NCI-H1930 (cell line): Measurements from ENCODE around the gene EXOC4.
"Not testable (repeated sequence)": the region's sequence is repeated elsewhere in the genome, so short reads cannot be mapped to it uniquely, and the experiment has no call there.

Experiments used
- DNase-seq, 2 experiments: peaks; one replicate each; lab custom pipeline; 2025; lab: John Stamatoyannopoulos, UW

EXOC4 gene

DNA sequence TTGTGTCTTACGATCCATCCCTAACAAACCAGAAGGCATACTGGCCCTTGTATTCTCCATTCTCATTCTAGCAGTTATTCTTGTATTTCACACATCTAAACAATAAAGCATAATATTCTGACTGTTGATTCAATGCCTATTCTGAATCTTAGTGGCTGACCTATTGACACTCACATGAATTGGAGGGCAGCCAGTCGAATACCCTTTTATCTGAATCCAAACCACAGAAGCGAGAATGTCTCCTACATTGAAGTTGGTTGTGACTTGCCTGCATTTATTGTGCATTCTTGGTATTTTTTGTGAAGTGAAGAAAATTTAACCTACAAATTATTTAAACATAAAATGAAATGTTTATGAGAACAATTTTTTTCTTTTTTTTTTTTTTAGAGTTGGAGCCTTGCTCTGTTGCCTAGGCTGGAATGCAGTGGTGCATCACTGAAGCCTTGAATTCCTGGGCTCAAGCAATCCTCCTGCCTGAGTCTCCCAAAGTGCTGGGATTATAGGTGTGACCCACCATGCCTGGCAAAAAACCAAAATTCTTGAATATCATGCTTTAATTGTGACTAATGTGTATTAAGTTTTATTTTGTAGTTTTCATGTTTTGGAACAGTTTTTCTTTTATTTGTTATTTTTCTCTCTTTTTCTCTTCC is 22.7 kb downstream of the EXOC4 start:
- no peak for DNase-seq

DNA sequence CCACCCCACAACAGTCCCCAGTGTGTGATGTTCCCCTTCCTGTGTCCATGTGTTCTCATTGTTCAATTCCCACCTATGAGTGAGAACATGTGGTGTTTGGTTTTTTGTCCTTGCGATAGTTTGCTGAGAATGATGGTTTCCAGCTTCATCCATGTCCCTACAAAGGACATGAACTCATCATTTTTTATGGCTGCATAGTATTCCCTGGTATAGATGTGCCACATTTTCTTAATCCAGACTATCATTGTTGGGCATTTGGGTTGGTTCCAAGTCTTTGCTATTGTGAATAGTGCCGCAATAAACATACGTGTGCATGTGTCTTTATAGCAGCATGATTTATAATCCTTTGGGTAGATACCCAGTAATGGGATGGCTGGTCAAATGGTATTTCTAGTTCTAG is 26.1 kb downstream of the EXOC4 start:
- DNase-seq, result not testable (repeated sequence)

DNA sequence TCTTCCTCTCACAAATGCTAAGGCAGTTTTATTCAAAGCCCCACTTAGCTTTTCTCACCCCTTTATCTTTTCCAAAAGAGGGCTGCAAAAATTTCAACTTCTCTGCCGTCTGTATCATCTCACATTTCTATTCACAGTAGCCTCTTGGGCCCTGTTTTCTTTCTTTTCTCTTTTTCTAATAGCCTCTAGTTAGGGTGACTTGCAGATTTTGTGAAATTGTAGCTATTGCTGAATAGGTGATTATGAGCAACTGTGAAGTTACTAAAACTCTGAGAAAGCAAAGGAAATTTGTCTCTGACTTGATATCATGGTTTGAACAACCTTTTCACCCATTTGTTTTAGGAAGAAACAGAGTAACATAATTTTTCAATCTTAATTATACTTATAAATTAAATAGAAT is 29.2 kb downstream of the EXOC4 start:
- no peak for DNase-seq

DNA sequence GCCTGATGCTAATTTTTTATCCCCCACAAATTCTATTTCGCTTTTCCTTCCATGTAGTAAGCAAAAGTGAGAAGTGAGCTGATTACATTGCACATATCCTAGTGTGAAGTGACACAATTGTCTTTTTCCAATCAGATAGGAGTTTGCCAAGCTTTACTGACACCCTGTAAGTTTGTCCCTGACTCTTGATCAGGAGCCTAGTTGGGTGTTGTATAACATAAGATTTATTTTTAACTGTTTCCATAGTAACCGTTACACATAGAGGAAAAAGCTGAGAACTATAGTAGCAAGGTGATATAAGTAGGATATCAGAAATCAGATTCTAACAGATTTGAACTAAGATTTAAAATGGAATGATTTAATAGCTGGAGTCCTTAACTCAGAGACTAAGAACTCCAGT is 31.2 kb downstream of the EXOC4 start:
- DNase-seq, result no peak

DNA sequence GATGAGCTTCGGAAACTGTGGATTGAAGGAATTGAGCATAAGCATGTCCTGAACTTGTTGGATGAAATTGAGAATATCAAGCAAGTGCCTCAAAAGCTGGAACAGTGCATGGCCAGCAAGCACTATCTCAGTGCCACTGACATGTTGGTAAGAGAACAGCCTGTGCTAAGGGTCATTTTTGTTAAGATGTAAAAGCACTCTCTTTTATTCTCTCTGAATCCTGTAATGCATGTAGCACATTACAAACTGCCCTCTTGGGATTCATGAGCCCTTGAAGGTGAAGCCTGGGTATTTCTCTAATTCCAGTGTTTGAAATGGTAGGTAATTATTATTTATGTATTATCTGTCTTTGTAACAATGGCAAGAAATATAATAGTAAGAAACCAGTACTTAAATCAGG is 36.1 kb downstream of the EXOC4 start:
- no peak for DNase-seq

DNA sequence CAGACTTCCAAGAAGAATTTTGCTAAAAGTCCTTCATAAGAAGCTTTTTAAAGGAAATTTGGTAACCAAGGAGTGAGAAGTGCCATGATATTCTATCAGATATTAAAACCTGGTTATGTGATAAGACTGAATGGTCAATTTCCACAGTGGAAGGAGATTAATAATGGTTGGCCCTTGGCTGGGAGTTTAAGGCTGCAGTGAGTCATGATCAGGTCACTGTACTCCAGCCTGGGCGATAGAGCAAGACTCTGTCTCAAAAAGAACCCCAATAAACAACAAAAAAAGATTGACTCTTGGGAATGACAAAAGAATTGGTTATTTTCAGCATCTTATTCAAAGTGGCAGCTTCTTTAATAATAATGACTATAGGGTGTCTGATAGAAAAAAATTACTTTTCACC is 37.2 kb downstream of the EXOC4 start:
- DNase-seq, result no peak

DNA sequence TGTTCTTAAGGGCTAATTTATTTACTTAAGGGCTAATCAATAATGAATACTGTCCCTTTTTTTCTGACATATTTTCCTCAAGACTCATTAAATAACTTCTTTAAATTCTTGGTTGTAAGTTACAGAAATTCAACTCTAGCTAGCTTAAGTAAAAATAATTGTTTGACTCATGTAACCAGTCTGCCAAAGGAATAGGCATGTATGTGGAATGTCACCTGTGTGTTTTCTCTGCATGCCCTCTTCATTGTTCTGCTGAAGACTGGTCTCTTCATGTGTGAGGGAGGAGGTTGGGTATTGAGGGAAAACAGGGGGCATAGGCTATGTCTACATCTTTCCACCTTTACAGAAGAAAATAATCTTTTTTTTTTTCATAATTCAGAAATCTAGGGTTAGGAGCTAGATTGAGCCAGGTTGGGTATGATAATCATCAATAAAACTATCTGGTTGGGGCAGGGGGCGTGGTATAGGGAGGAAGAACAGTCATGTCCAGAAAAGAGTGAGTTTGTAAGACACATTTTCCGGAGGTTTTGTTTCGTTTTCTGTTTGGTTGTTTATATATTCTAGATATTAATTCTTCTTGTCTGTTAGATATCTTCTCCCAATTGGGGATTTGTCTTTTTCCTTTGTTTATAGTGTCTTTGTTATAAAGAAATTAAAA is 37.9 kb downstream of the EXOC4 start:
- no peak for DNase-seq

DNA sequence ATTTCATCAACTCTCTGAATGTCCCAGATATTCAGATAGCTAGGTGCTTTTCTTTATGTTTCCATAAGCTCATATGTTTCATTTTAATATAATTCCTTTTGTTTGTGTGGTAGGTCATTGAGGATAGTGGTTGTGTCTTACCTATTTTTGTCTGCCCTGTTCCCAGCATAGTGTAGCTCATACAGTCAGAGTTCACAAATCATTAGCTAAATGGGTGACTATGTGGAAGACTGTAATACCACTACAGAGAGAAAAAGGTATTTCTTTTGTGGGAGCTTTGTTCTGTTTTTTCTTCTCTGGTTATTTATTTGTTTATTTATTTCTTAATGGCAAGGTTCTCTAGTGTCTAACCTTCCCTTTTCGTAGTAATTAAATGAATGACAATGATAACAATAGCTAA is 39.8 kb downstream of the EXOC4 start:
- no peak for DNase-seq

DNA sequence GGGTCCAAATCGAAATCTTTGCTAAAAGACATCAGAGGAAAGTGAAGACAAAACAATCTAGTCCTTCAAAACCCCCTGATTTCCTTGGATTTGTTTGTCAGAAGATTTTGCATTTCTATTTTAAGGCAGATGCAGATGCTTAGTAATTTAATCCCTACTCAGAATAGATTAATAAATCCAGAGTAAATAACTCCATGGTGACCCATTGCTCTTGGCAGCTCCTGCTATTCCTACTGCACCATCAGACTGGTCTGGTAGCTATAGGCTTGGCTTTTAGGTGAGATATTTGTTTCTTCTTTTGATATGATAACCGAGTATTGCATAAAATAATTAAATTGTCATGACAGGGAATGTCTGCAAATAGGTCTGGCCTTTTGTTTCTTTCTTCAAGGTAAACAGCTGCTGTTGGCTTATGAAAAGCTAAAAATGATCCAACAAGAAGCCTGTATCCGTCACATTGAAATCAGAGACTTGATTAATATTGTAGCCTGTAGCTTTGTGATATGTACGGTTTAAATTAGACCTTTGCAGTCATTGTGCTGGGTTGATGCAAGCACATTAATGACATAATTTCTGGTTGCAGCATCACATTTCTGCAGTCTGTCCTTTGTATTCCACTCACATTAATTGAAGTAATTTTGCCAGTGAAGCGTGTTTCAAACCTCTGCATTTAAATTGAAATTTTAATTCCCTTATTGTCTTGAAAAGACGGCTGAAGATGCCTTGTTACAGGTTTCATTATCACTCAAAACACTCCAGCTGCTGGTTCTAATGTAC is 40.7 kb downstream of the EXOC4 start:
- no peak for DNase-seq

DNA sequence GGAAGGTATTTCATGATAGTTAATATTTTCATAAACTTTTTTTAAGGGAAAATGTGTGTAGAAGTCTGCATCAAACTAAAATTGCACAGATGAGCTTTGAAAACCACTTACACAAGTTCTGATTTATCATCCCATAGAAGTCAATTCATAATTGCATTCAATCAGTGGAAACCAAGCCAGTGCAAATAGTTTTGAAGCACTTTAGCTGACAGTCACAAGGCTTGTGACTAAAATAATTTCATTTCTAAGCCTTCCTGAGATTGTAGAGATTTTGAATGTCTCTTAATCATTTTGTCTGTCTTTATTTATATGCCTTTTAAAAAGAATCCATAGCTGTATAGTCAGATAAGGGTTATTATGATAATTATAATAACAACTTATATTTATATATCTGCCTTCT is 41.4 kb downstream of the EXOC4 start:
- no peak for DNase-seq

DNA sequence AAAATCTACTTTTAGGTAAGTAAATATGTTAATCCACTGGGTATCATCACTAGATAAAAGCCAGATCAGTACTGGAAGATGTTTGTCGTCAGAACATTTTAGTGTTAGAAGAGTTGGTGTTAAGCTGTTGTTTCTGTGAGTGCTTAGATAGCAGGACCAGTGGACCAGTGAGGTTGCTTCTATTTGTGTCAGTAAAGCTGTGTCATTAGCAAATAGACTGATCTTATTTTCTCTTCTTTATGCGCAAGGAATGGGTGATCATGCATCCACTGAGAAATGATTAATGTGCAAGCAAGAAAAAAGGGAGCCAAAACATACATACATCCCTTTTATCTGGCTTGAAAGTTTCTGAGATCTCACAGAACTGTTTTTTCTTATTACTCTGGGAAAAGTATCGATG is 42.6 kb downstream of the EXOC4 start:
- no peak for DNase-seq

DNA sequence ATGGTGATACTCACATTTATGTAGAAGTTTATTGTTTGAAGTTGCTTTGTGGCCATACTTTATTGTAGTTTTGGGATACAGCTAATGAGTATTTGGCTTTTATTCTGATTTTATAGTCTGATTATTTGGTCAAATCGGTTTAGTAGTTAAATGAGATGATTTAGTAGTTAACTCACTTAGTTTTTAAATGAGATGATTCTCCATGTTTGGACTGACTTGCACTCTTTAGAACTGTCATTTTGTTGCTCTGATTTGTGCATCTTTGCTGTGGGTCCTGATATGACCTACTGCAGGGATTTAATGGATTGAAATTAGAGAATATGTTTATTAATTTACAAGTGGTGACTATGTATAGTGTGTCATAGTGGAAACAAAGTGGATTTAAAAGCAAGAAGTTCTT is 44.2 kb downstream of the EXOC4 start:
- DNase-seq, result no peak

DNA sequence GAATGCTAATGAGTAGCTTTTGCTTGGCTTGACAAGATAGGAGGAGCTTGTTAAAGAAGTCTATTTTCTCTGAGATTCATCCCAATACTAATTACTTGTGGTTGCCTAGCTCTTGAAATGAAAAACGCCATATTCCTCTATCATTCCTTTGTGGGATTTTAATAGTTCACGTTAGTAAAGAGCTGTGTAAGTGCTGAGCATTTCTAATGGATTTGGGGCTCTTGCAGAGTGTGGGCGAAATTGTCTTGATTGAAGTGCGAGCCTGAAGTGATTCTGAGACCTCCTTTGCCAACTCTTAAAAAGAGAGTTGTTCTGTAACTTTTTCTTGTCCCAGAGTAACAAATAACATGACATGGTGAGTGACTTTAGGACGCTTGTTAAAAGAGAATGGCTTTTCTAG is 45.2 kb downstream of the EXOC4 start:
- no peak for DNase-seq

DNA sequence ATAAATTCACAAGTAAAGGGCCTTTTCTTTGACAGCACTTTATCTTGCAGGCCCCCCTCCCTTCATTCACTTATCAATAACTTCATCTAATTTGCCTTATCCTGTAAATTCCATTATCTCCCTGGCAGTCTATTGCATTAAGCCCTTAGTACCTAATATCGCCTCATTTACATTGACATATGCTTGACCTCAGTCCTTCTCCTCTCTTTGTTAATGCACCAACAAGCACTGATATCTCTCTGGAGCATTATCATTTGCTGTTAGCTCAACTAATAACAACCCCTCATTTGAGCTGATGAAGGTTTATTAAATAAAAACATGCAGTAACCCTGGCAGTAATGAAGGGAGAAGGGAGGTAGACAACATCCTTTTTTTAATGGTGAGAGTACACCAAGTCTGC is 46.8 kb downstream of the EXOC4 start:
- DNase-seq, result no peak

DNA sequence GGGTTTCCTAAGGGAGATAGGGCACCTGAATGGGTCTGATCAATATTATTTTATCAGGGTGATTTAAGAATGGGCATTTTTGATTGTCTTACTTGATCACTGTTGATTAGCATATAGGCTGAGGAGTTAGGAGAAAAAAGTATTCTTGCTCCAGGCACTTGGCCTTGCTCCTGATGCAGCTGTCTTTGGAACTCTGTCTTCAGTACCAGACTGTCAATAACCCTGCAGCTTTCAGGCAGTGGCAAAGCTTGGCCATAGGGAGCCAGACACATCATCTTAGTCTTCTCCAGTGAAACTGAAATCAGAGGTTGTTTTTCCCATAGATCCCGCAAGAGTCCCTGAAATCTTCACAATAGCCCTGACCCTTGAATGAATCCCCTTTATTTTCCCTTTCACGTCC is 47.2 kb downstream of the EXOC4 start:
- no peak for DNase-seq

DNA sequence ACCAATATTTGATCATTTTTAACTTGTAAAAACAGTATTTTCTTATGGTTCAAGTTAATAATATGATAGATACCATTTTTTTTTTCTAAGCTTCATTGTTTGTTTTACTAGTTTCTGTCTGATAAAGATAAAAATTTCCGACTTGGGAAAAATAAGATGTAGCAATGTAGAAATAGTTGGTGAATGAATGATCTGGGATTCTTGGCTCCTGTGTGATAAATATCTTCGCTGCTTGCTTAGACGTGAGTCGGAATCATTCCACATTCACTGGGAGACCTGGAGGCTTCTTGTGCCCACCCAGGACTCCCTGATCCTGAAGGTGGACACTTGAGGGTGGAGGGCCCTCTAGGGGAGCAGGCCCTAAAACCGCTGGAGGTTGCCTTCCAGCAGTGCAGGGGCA is 47.9 kb downstream of the EXOC4 start:
- no peak for DNase-seq

DNA sequence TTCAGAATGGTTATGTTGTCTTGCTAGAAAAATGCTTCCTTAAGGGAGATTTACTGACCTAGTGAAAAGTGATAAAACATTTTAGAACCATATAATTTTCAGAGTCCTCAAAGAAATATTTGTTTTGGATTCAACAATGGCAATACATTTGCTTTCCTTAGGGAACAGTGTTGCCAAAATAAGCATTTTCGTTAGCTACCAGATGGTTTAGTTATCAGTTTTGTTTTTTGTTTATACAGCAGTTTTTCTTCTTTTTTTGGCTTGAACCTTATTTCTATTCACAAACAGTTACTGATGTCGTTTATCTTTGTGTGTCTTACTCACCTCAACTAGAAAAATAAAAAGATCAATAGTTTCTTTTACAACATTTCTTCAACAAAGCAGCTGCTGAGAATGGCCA is 48.6 kb downstream of the EXOC4 start:
- DNase-seq, result no peak

DNA sequence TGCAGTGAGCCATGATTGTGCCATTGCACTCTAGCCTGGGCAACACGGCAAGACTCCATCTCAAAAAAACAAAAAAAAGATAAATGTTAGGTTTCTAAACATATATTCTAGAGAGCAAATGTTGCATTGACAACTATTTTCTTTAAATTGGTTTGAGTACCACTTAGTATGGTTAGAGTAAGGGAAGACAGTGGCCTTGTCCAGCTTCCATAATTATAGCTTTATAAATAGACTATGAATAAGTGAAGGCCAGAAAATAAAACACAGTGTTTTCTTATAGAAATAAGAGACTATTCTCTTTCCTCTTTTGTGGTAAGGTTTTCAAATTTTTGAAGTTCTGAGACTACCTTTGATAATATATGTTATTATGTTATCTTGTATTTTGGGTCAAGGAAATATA is 50.5 kb downstream of the EXOC4 start:
- DNase-seq, result no peak

DNA sequence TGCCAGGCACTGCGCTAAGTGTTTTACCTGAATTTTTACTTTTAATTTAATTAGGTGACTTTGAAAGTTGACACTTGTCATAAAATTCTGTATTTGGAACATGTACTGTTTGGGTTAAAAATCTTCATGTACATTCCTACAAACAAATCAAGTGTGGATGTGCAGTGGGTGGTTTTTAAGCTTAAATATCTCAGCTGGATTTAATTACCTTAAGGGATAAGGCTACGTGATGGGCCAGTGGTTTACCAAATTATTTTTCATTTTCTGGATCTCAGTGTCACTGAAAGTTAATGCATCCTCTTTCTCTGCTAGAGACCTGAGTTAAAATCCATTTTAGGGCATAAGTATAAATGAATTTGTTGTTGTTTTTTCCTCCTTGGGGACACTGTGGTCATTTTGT is 51.1 kb downstream of the EXOC4 start:
- no peak for DNase-seq

DNA sequence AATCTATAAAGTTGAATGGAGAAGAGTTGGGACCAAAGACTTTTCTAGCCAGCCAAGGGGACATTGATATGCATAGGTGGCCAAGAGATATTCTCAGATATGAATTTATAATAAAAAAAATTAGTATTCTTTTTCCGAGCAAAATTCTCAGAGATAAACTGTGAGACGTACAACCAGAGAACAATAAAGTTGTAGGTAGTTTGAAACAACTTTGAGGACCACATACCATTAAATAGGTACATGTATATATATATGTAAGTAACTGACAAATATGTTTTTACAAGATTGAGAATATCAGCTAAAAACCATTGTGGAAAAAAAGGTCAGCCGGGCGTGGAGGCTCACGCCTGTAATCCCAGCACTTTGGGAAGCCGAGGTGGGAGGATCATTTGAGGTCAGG is 56.5 kb downstream of the EXOC4 start:
- DNase-seq, result no peak

DNA sequence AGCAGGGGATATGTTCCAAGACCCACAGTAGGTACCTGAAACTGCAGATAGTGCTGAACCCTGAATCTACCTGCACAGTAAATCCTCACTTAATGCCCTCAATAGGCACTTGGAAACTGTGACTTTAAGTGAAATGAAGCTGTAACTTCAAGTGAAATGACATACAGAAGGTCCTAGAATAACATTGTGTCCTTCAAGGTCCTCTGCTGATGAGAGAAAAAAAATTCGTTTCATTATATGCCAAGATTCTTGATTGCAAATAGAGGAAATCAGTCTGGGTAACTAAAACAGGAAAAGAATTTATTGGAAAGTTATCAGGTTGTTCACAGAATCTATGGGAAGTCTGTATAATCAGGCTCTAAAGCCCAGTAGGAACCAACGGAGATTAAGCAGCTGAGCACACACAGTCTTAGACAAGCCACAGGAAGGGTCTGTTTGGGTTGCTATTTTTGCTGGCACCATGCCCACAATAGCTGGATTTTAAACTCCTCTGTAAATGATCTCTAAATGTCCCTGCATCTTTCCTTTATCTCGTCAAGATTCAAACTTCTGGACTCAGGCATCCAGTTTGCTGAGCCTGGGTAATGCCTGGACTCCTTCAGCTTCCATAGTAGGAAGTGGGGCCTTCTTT is 57.5 kb downstream of the EXOC4 start:
- DNase-seq, result peak; percentile 83 to 85

DNA sequence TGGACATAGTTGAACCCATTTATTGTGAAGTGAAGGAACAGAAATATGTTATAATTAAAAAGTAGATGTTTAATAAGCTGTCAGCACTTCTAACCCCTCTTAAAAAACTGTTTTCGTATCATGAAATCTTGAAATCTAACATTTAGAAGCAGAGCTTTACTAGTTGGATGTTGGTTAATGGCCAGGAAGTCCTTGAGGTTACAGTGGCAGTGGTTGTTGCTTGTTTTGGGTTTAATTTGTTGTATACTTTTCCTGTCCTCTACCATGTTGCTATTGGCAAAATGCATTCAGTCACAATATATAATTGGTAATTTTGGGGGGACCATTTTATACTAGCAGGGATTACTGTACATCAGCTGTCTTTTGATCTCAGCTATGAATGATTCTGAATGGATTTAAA is 60.7 kb downstream of the EXOC4 start:
- DNase-seq, result no peak

DNA sequence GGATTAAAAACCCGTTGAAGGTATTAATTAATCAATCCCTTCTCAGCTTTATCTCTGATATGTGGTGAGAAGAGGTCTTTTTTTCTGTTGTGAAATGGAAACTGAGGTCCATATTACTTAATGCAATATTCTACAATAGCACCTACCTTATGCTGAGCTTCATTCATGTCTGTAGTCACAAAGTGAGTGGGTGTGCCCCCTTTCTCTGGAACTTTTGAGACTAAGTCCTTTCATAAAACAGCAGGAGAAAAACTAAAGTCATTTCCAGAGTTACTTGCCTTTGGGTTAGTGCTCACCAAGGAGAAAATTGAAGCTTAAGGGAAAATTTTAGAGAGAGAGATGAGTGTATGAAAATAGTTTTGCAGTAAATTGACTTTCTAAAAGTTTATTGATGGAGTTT is 61.2 kb downstream of the EXOC4 start:
- DNase-seq, result no peak
